Measurements from ENCODE around the gene ADSS1. TPM values are rescaled to one million over a fixed set of nuclear protein-coding genes. Genes with fewer than 3 reads are reported as not detected.

The ADSS1 gene
- polyA plus RNA-seq, 2 donors: 5.8 to 10.2 TPM

DNA sequence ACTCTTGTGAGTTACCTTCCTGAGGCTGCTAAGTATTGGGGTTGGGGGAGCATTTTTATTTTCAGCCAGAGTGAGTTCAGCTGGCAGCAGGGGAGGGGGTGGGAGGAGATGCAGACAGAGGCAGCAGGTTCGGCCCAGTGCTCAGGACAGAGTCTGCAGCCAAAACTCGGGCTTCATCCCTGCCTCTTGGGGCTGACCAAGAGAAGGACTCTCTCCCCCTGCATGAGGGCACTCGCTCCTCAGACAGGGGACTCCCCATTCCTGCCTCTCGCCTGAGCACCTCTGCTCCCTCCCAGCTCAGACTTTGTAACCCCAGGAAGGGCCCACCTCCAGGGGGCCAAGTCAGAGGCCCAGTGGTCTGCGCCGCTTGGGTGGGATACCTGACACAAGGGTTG, 72.7 kb downstream of the ADSS1 start:
- Histone ChIP-seq H3K27ac (ENCODE audit: low read depth in 2 of 2, low read length in 1 of 2) (no peak overlapping the region), H3K9me3 (ENCODE audit: control insufficient read depth in 2 of 2, insufficient read depth in 1 of 2, low read depth in 1 of 2, low read length in 1 of 2) (no peaks in the 10 kb centered on the region), H3K36me3 (ENCODE audit: control insufficient read depth in 2 of 2, insufficient read depth in 2 of 2, low read length in 1 of 2) (peaks cover 0 to 10% of the 10 kb centered on the region in 2 donors), H3K4me1 (ENCODE audit: control insufficient read depth in 2 of 2, insufficient read depth in 2 of 2, low read length in 1 of 2) (peaks cover 15 to 42% of the 10 kb centered on the region in 2 donors), H3K27me3 (ENCODE audit: control insufficient read depth in 1 of 2, insufficient read depth in 2 of 2, low read length in 2 of 2) (no peaks in the 10 kb centered on the region), H3K4me3 (ENCODE audit: low read depth in 1 of 2, low read length in 2 of 2) (no peak overlapping the region)
- WGBS, 2 donors: 84 to 85% methylated on average over 6 of the region's 6 CpGs

Other genes with a start within 250 kb of the ADSS1 start
- gene C14orf180, start 144.5 kb upstream of the ADSS1 start, polyA plus RNA-seq: under 1 TPM in 1 of 2 donors, not detected in 1; 0.06 TPM
- gene TMEM179, start 119.5 kb upstream of the ADSS1 start, polyA plus RNA-seq: under 1 TPM; 0.02 to 0.06 TPM
- 10 to 100 TPM; 26.6 to 41.9 TPM for gene INF2, start 34.6 kb upstream of the ADSS1 start, polyA plus RNA-seq
- gene SIVA1, start 28.9 kb downstream of the ADSS1 start, polyA plus RNA-seq: 100 to 1,000 TPM in 1 of 2 donors, 10 to 100 TPM in 1; 60.5 to 159 TPM
- gene AKT1, start 71.5 kb downstream of the ADSS1 start, polyA plus RNA-seq: 10 to 100 TPM; 62.6 to 62.9 TPM
- gene ZBTB42, start 76.9 kb downstream of the ADSS1 start, polyA plus RNA-seq: 1 to 10 TPM; 5.0 TPM
- 10 to 100 TPM; 19.8 to 37.5 TPM for gene CEP170B, start 141.0 kb downstream of the ADSS1 start, polyA plus RNA-seq
- gene PLD4, start 200.7 kb downstream of the ADSS1 start, polyA plus RNA-seq: under 1 TPM; 0.53 to 0.65 TPM

Measured in esophagus (tissue), 2 donors.